Stimulated activated CD4-positive, alpha-beta T cell treated with anti-CD3 and anti-CD28 coated beads, TNF-alpha, amount 100 ng/mL, for 4 hours (primary cell): ENCODE measurements around the gene CHD5.
"Not testable (repeated sequence)": the region's sequence is repeated elsewhere in the genome, so short reads cannot be mapped to it uniquely, and the experiment has no call there.

ENCODE experiments used
- DNase-seq, 3 experiments: peaks; one replicate each; pipeline ENCODE4 v3.0.0-alpha.2; 2020; ENCODE audit warnings: low read depth in 3 of 3

CHD5 gene

DNA sequence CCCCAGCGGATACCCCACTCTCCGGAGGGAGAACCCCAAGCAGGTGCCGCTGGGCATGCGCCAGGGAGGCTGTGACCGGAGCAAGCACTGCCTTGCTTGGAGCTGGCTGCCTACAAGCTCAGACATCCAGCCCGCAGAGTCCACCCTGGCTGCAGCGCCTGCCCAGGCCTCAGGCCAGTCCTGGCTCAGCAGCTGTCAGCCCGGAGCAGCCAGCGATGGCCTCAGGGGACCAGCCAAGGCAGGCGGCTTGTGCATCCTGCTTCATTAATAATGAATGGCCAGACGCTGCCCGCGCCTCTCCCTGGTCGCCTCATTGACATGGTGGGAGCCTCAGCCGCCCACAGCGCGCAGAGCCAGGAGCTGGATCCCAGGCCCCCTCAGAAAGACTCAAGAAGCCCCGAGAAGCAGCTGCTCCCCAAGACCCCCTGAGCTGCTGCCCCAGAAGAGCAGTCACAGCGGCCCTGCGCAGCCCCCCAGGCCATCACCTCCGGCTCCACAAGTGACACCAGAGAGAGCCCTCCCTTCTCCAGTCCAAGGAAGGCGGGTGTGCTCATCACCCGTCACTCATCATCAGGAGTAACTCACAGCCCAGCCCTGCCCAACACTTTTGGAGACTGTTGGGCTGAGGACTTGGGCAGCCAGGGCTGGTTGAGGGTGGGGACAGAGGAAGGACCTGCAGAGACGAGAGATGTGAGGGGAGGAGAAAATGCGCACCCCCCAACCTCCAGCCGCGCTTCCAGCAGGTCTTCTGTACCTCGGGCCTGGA is 114.8 kb downstream of the CHD5 start:
- no peak for DNase-seq

DNA sequence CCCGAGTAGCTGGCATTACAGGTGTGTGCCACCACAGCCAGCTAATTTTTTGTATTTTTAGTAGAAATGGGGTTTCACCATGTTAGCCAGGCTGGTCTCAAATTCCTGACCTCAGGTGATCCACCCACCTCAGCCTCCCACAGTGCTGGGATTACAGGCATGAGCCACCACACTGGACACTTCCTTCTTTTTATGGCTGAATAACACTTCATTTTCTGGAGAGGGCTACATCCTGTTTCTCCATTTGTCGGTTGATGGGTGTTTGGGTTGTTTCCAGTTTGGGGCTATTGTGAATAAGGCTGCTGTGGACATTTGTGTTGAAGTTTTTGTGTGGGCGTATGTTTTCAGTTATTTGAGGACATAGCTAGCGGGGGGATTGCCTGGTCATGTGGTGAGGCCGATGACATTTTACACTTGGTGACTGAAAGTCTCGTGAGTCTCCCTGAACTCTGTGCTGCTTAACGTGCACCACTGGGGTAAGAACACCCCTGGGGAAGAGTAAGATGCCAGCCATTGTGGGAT is 116.5 kb downstream of the CHD5 start:
- DNase-seq: not testable (repeated sequence)

DNA sequence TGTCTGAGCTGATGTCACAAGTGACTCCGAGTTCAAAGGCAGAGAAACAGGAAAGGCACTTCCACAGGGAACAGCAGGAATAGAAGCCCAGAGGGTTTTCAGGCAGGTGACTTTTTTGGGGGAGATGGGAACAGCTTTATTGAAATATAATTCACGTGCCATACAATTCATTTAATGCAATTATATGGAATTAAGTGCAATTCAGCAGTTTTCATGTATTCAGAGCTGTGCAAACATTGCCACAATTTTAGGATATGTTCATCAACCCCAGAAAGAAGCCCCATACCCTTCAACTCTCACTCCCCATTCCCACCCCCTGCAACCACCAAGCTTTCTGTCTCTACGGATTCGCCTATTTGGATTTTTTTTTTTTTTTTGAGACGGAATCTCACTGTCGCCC is 117.5 kb downstream of the CHD5 start:
- no peak for DNase-seq

- no peak for DNase-seq
These were observed 120.3 kb downstream of the CHD5 start for GRCh38 chr1:6059866-6060265.

GRCh38 chr1:6057170-6057845 is 122.8 kb downstream of the CHD5 start:
- DNase-seq: no peak

GRCh38 chr1:6056572-6056948 is 123.6 kb downstream of the CHD5 start:
- no peak for DNase-seq

DNA sequence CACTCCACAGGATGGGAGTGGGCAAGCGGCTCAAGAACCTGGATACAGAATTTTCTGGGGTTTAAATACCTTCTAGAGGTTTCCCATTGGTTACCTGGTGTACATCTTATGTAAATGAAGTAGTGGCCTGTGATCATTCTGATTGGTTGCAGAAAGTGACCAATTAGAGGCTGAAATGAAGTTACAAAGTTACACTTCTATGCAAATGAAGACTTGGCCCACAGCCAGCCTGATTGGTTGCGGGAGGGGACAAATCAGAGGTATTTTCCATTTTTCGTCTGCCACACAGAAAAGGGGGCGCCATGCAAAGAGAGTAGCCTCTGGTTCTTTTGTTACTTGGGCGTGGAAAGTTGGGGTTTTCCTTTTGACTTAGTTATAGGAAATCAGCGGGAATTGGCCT is 125.5 kb downstream of the CHD5 start:
- no peak for DNase-seq

- no peak for DNase-seq
These were observed 126.9 kb downstream of the CHD5 start for GRCh38 chr1:6053206-6053546.

DNA sequence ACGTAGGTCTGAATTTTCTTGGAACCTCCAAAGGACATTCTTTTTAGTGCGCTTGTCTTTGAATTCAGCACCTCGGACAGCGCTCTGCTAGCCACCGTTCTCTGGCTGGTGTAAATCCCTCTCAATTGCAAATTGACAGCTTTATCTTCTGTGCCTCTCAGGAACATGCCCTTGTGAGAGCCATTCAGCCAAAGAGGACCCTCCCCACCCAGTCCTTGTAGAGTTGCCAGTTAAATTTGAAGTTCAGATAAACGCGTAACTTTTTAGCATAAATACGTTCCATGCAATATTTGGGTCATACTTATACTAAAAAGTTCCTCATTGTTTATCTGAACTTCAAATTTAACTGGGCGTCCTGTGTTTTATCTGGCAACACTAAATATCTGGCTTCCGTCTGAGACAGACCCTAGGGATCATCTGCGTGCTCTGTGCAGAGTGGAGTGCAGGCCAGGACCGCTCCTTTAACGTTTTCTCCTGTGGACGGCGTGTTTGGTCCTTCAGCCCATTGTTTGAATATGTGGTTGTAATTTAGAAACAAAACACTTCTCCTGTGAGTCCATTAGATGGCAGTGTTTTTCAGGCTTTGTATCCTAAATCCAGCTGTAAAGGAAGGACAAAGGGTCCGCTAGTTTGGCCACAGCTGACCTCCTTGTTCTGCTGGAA is 127.4 kb downstream of the CHD5 start:
- no peak for DNase-seq
